ENCODE data around the gene ATP2C2. TPM values are rescaled to one million over a fixed set of nuclear protein-coding genes. Genes with fewer than 3 reads are reported as not detected.

The ATP2C2 gene
- total RNA-seq, 1 donor from 2014 or later: not detected

GRCh38 chr16:84362471-84362941, 5.8 kb upstream of the ATP2C2 start:
- Histone ChIP-seq H3K9ac (no peak overlapping the region), H3K27ac (peak overlapping the region; percentile 71), H3K4me1 (peaks cover 23% of the 10 kb centered on the region), H3K36me3 (no peaks in the 10 kb centered on the region), H3K79me2 (ENCODE audit: low read depth) (no peaks in the 10 kb centered on the region), H2AFZ (replicated peaks) (no peak overlapping the region), H3K4me2 (peak overlapping the region; percentile 56), H3F3A (ENCODE audit: low read depth) (peaks cover 24% of the 10 kb centered on the region), H4K20me1 (ENCODE audit: low read depth) (no peaks in the 10 kb centered on the region), H3K4me3 (no peak overlapping the region), H3K9me3 (ENCODE audit: low read depth) (no peaks in the 10 kb centered on the region), H3K27me3 (peaks cover 19% of the 10 kb centered on the region)
- TF ChIP-seq EZH2phosphoT487 (IDR thresholded peaks at IDR 0.05) (no peak), EZH2 (IDR thresholded peaks at IDR 0.05) (no peak), CTCF (IDR thresholded peaks at IDR 0.05) (no peak)
- peak overlapping the region; percentile 44 for H3K4me3 Mint-ChIP-seq
- peak; percentile 85 for DNase-seq (ENCODE audit: low spot score)
- H3K9me3 Mint-ChIP-seq: no peaks in the 10 kb centered on the region
- H3K27ac Mint-ChIP-seq: peak overlapping the region; percentile 4
- H3K27me3 Mint-ChIP-seq (ENCODE audit: insufficient read depth, low read depth): peaks cover 17% of the 10 kb centered on the region
- H3K36me3 Mint-ChIP-seq: no peaks in the 10 kb centered on the region
- peaks cover 56% of the 10 kb centered on the region for H3K4me1 Mint-ChIP-seq

DNA sequence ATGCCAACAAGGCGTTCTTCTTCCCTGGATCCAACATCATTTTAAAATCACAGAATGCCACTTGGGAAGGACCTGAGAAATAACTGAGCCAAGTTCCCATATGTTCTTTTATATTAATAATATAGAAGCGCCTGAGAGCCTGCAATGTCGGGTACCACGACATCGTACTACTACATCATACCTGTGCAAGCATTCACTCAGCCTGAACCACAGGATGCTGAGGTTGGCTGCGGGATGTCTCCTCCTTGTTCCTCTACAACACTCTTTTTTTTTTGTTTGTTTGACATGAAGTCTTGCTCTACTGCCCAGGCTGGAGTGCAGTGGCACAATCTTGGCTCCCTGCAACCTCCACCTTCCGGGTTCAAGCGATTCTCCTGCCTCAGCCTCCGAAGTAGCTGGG, 2.1 kb upstream of the ATP2C2 start:
- H3K27me3 ChIP-seq: peaks cover 54% of the 10 kb centered on the region
- H3K4me2 ChIP-seq: no peak overlapping the region
- TF ChIP-seq CTCF (IDR thresholded peaks at IDR 0.05) (no peak), EZH2 (IDR thresholded peaks at IDR 0.05) (no peak), EZH2phosphoT487 (IDR thresholded peaks at IDR 0.05) (no peak)
- H3K4me1 Mint-ChIP-seq: peaks cover 36% of the 10 kb centered on the region
- H3K27me3 Mint-ChIP-seq (ENCODE audit: insufficient read depth, low read depth): peaks cover 37% of the 10 kb centered on the region
- DNase-seq (ENCODE audit: low spot score): no peak
- H3K36me3 Mint-ChIP-seq: no peaks in the 10 kb centered on the region
- peak overlapping the region; percentile 13 for H3K4me3 Mint-ChIP-seq
- no peaks in the 10 kb centered on the region for H3K9me3 Mint-ChIP-seq
- H4K20me1 ChIP-seq (ENCODE audit: low read depth): no peaks in the 10 kb centered on the region
- H3K79me2 ChIP-seq (ENCODE audit: low read depth): no peaks in the 10 kb centered on the region
- no peak overlapping the region for H3K27ac Mint-ChIP-seq
- H3K36me3 ChIP-seq: no peaks in the 10 kb centered on the region
- H3K9me3 ChIP-seq (ENCODE audit: low read depth): no peaks in the 10 kb centered on the region
- H3F3A ChIP-seq (ENCODE audit: low read depth): peaks cover 40% of the 10 kb centered on the region
- H3K4me3 ChIP-seq: no peak overlapping the region
- H2AFZ ChIP-seq (replicated peaks): no peak overlapping the region
- no peak overlapping the region for H3K9ac ChIP-seq
- H3K27ac ChIP-seq: no peak overlapping the region
- peaks cover 32% of the 10 kb centered on the region for H3K4me1 ChIP-seq

- Histone ChIP-seq H2AFZ (replicated peaks) (no peak overlapping the region), H4K20me1 (ENCODE audit: low read depth) (no peaks in the 10 kb centered on the region), H3K4me1 (peaks cover 25% of the 10 kb centered on the region), H3K9me3 (ENCODE audit: low read depth) (no peaks in the 10 kb centered on the region), H3K4me3 (no peak overlapping the region), H3K27me3 (peaks cover 61% of the 10 kb centered on the region), H3F3A (ENCODE audit: low read depth) (peaks cover 32% of the 10 kb centered on the region), H3K9ac (no peak overlapping the region), H3K36me3 (no peaks in the 10 kb centered on the region), H3K79me2 (ENCODE audit: low read depth) (no peaks in the 10 kb centered on the region), H3K27ac (no peak overlapping the region), H3K4me2 (no peak overlapping the region)
- TF ChIP-seq EZH2 (IDR thresholded peaks at IDR 0.05) (no peak), CTCF (IDR thresholded peaks at IDR 0.05) (no peak), EZH2phosphoT487 (IDR thresholded peaks at IDR 0.05) (no peak)
- Mint-ChIP-seq H3K36me3 (no peaks in the 10 kb centered on the region), H3K27me3 (ENCODE audit: insufficient read depth, low read depth) (peaks cover 41% of the 10 kb centered on the region), H3K9me3 (no peaks in the 10 kb centered on the region), H3K27ac (no peak overlapping the region), H3K4me1 (peaks cover 27% of the 10 kb centered on the region), H3K4me3 (peak overlapping the region; percentile 21)
- DNase-seq (ENCODE audit: low spot score): no peak
Observed at GRCh38 chr16:84367297-84367680, 1.0 kb upstream of the ATP2C2 start.

Measured in neural progenitor cell (in vitro differentiated cells).